Fibroblast of villous mesenchyme (primary cell): Measurements from ENCODE around the gene SPTBN5. TPM values are rescaled to one million over a fixed set of nuclear protein-coding genes. Genes with fewer than 3 reads are reported as not detected.

ENCODE experiments used
- DNase-seq: peaks from one replicate; pipeline ENCODE4 v3.0.0-alpha.2; 2010; ENCODE audit warnings: low read depth
- H3K4me3 ChIP-seq: 2 replicates; pipeline ENCODE4 v1.5.1; 2011; ENCODE audit warnings: low read depth, mild to moderate bottlenecking, low read length
- CTCF ChIP-seq: IDR thresholded peaks from 2 replicates; pipeline ENCODE4 v1.5.1; 2012; ENCODE audit warnings: low read depth, mild to moderate bottlenecking, low read length; ENCODE audit not compliant: insufficient read depth
- total RNA-seq: library from RNA; depleted of rRNA; stranded (reverse); fragments of >200 nt; gene quantifications from 2 replicates; pipeline ENCODE4 v1.2.3, GENCODE V29; 2012

Gene SPTBN5
- total RNA-seq, 1 donor: 0.43 TPM

- TF ChIP-seq CTCF: no peak
- DNase-seq: no peak
Observed at GRCh38 chr15:41921167-41921566, 27.3 kb upstream of the SPTBN5 start.

GRCh38 chr15:41919954-41920538 lies 26.2 kb upstream of the SPTBN5 start:
- H3K4me3 ChIP-seq: no peak overlapping the region
- TF ChIP-seq CTCF: no peak
- DNase-seq: peak; percentile 95

More at GRCh38 chr15:41921167-41921566, 27.3 kb upstream of the SPTBN5 start:
- no peak overlapping the region for H3K4me3 ChIP-seq

GRCh38 chr15:41919201-41919820 lies 25.5 kb upstream of the SPTBN5 start:
- TF ChIP-seq CTCF: no peak
- no peak overlapping the region for H3K4me3 ChIP-seq
- DNase-seq: no peak

- DNase-seq: no peak
- no peak overlapping the region for H3K4me3 ChIP-seq
- TF ChIP-seq CTCF: no peak
Observed at GRCh38 chr15:41918506-41919126, 24.8 kb upstream of the SPTBN5 start.

GRCh38 chr15:41917767-41918430 lies 24.0 kb upstream of the SPTBN5 start:
- TF ChIP-seq CTCF: no peak
- H3K4me3 ChIP-seq: no peak overlapping the region
- DNase-seq: peak; percentile 80

GRCh38 chr15:41915255-41915994 lies 21.6 kb upstream of the SPTBN5 start:
- DNase-seq: no peak
- no peak for TF ChIP-seq CTCF
- no peak overlapping the region for H3K4me3 ChIP-seq
